DOHH2 (cell line): Measurements from ENCODE around the gene LDLRAD4.

Experiments
- H3F3A ChIP-seq: fragments of 200-600 bp; sonication (generic), shearing (Covaris generic); 2 replicates; pipeline ENCODE4 v1.6.0; 2016; ENCODE audit warnings: antibody characterized with exemption, mild to moderate bottlenecking; ENCODE audit not compliant: control insufficient read depth, insufficient read depth
- H3K27ac ChIP-seq: fragments of 200-600 bp; sonication (generic); 2 replicates; pipeline ENCODE4 v1.5.1; 2014; ENCODE audit warnings: low read depth, mild to moderate bottlenecking, low read length, moderate library complexity
- H3K27me3 ChIP-seq: fragments of 200-600 bp; sonication (generic); 2 replicates; pipeline ENCODE4 v1.6.1; 2014; ENCODE audit warnings: mild to moderate bottlenecking, low read length, mixed read lengths; ENCODE audit not compliant: control insufficient read depth
- H3K36me3 ChIP-seq: fragments of 200-600 bp; sonication (generic); 2 replicates; pipeline ENCODE4 v1.6.1; 2014; ENCODE audit warnings: mild to moderate bottlenecking, low read length, moderate library complexity, mixed read lengths; ENCODE audit not compliant: control insufficient read depth
- H3K4me1 ChIP-seq: fragments of 200-600 bp; sonication (generic); 2 replicates; pipeline ENCODE4 v1.6.1; 2014; ENCODE audit warnings: mild to moderate bottlenecking, low read length, mixed read lengths; ENCODE audit not compliant: control insufficient read depth
- H3K4me2 ChIP-seq: fragments of 200-600 bp; sonication (generic); 2 replicates; pipeline ENCODE4 v1.6.0; 2014; ENCODE audit warnings: mild to moderate bottlenecking, low read length, moderate library complexity
- H3K4me3 ChIP-seq: fragments of 200-600 bp; sonication (generic); 2 replicates; pipeline ENCODE4 v1.5.1; 2014; ENCODE audit warnings: mild to moderate bottlenecking, low read length, mixed read lengths
- H3K79me2 ChIP-seq: fragments of 200-600 bp; sonication (generic); 2 replicates; pipeline ENCODE4 v1.6.1; 2014; ENCODE audit warnings: mild to moderate bottlenecking, low read length, mixed read lengths; ENCODE audit not compliant: control insufficient read depth
- H3K9me2 ChIP-seq: fragments of 200-600 bp; sonication (generic); replicated peaks from 2 replicates; pipeline ENCODE4 v1.6.1; 2014; ENCODE audit warnings: mild to moderate bottlenecking, low read length, mixed read lengths; ENCODE audit not compliant: control insufficient read depth
- H3K9me3 ChIP-seq: fragments of 200-600 bp; sonication (generic); 2 replicates; pipeline ENCODE4 v1.6.1; 2014; ENCODE audit warnings: antibody characterized with exemption, low read length, mixed read lengths; ENCODE audit not compliant: control insufficient read depth, insufficient read depth
- H4K20me1 ChIP-seq: fragments of 200-600 bp; sonication (generic); 2 replicates; pipeline ENCODE4 v1.6.0; 2014; ENCODE audit warnings: low read depth, mild to moderate bottlenecking, antibody characterized with exemption, low read length, moderate library complexity; ENCODE audit not compliant: control insufficient read depth, insufficient read depth
- EZH2phosphoT487 ChIP-seq: fragments of 200-600 bp; sonication (generic); IDR thresholded peaks from 2 replicates; pipeline ENCODE4 v1.6.1; 2017; ENCODE audit warnings: borderline replicate concordance, mild to moderate bottlenecking, antibody characterized with exemption, low read length, moderate library complexity, mixed read lengths
- TF ChIP-seq, protein P1 (sequence below): fragments of 200-600 bp; sonication (generic); IDR thresholded peaks from one replicate; pipeline ENCODE4 v1.5.1; 2014; ENCODE audit warnings: antibody characterized with exemption, mild to moderate bottlenecking, low read depth, low read length; ENCODE audit not compliant: poor library complexity, severe bottlenecking

Gene LDLRAD4

DNA sequence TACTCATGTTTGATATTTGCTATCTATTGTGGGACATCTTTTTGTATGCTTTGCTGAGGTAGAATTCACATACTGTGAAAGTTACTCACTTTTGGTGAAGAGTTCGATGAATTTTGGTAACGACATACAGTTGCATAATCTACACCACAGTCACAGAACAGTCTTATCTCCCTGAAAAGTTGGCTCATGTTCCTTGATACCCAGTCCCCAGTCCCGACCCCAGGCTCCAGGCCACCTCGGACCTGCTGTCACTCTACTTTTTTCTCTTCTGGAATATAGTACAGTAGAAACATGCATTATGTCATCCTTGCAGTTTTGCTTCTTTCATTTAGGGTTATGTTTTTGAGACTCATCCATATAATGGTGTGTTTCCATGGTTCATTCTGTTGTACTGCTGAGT lies 316.1 kb downstream of the LDLRAD4 start:
- H3K4me1 ChIP-seq = peaks cover 35% of the 10 kb centered on the region
- H3K27ac ChIP-seq = no peak overlapping the region
- H3K9me3 ChIP-seq = no peaks in the 10 kb centered on the region
- H4K20me1 ChIP-seq = no peaks in the 10 kb centered on the region
- H3K36me3 ChIP-seq = no peaks in the 10 kb centered on the region
- no peaks in the 10 kb centered on the region for H3K79me2 ChIP-seq
- H3K4me2 ChIP-seq = no peak overlapping the region
- no peak overlapping the region for H3K4me3 ChIP-seq
- H3K27me3 ChIP-seq = 0 out of 2 replicates have a peak, but pooled peaks cover 2% of the 10 kb centered on the region
- TF ChIP-seq, protein P1, sequence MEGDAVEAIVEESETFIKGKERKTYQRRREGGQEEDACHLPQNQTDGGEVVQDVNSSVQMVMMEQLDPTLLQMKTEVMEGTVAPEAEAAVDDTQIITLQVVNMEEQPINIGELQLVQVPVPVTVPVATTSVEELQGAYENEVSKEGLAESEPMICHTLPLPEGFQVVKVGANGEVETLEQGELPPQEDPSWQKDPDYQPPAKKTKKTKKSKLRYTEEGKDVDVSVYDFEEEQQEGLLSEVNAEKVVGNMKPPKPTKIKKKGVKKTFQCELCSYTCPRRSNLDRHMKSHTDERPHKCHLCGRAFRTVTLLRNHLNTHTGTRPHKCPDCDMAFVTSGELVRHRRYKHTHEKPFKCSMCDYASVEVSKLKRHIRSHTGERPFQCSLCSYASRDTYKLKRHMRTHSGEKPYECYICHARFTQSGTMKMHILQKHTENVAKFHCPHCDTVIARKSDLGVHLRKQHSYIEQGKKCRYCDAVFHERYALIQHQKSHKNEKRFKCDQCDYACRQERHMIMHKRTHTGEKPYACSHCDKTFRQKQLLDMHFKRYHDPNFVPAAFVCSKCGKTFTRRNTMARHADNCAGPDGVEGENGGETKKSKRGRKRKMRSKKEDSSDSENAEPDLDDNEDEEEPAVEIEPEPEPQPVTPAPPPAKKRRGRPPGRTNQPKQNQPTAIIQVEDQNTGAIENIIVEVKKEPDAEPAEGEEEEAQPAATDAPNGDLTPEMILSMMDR = no peak
- TF ChIP-seq EZH2phosphoT487 = no peak
- peaks cover 5% of the 10 kb centered on the region; the same call in 1 of the 2 replicates for H3F3A ChIP-seq
- no peaks in the 10 kb centered on the region for H3K9me2 ChIP-seq

DNA sequence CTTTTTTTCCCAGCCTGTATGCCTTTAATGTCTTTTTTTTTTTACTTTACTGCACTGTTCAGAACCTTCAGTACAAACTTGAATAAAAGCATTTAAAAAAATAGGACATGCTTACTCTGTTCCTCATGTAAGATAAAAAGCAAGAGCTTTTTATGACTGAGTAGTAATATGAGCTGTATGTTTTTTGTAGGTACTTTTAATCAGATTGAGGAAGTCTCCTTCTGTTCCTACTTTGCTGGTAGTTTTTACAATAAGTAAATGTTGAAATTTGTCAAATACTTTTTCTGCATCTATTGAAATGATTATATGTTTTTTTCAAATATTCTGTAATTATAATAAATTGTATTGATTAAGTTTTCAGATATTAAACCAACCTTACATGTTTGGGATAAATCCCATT lies 318.0 kb downstream of the LDLRAD4 start:
- no peak for TF ChIP-seq EZH2phosphoT487
- H3K4me1 ChIP-seq = peaks cover 46% of the 10 kb centered on the region
- peak overlapping the region; percentile 17; the same call in 1 of the 2 replicates for H3K4me3 ChIP-seq
- H3K79me2 ChIP-seq = no peaks in the 10 kb centered on the region
- peak overlapping the region; percentile 60 for H3K4me2 ChIP-seq
- no peaks in the 10 kb centered on the region for H4K20me1 ChIP-seq
- H3K9me3 ChIP-seq = no peaks in the 10 kb centered on the region
- H3K27me3 ChIP-seq = no peaks in the 10 kb centered on the region
- H3F3A ChIP-seq = peaks cover 5% of the 10 kb centered on the region; the same call in 1 of the 2 replicates
- no peaks in the 10 kb centered on the region for H3K36me3 ChIP-seq
- no peaks in the 10 kb centered on the region for H3K9me2 ChIP-seq
- H3K27ac ChIP-seq = no peak overlapping the region

DNA sequence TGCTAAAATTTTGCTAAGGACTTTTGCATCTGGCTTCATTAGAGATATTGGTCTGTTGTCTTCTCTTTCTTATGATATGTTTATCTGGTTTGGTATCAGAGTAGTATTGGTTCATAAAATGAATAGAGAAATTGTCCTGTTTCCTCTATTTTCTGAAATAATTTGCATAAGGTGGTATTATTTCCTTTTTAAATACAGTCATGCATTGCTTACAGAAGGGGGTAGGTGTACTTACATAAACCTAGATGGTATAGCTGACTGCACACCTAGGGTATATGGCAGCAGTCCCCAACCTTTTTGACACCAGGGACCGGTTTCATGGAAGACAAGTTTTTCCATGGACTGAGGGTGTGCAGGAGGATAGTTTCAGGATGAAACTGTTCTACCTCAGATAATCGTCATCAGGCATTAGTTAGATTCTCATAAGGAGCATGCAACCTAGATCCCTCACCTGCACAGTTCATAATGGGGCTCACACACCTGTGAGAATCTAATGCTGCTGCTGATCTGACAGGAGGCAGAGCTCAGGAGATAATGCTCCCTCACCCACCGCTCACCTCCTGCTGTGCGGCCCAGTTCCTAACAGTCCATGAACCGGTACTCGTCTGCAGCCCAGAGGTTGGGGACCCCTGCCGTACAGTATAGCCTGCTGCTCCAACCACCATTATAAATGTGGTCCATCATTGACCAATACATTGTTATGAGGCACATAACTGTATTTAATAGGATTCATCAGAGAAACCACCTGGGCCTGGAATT lies 318.6 kb downstream of the LDLRAD4 start:
- no peaks in the 10 kb centered on the region for H4K20me1 ChIP-seq
- H3K4me3 ChIP-seq = peak overlapping the region; percentile 17
- peaks cover 5% of the 10 kb centered on the region; the same call in 1 of the 2 replicates for H3F3A ChIP-seq
- TF ChIP-seq, protein P1 = no peak
- TF ChIP-seq EZH2phosphoT487 = no peak
- no peaks in the 10 kb centered on the region for H3K36me3 ChIP-seq
- peaks cover 46% of the 10 kb centered on the region for H3K4me1 ChIP-seq
- H3K27me3 ChIP-seq = no peaks in the 10 kb centered on the region
- H3K4me2 ChIP-seq = peak overlapping the region; percentile 60
- H3K27ac ChIP-seq = no peak overlapping the region
- no peaks in the 10 kb centered on the region for H3K9me2 ChIP-seq
- H3K9me3 ChIP-seq = no peaks in the 10 kb centered on the region
- H3K79me2 ChIP-seq = no peaks in the 10 kb centered on the region

DNA sequence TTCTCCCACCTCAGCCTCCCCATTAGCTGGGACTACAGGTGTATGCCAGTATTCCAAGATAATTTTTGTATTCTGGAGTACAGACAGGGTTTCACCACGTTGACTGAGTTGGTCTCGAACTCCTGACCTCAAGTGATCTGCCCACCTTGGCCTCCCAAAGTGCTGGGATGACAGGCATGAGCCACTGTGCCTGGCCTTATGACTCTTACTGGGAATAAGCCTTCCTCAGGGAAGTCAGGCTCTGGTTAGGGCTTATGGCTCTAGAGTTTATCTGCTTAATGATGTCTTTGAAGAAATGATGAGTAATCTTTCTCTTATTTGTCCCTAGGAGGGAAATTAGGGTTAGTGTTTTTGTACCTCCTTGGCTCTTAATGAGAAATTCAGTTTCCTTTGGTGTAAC lies 320.1 kb downstream of the LDLRAD4 start:
- no peaks in the 10 kb centered on the region for H3K27me3 ChIP-seq
- H3K36me3 ChIP-seq = no peaks in the 10 kb centered on the region
- no peaks in the 10 kb centered on the region for H3K79me2 ChIP-seq
- TF ChIP-seq, protein P1 = no peak
- no peak for TF ChIP-seq EZH2phosphoT487
- no peaks in the 10 kb centered on the region for H3K9me3 ChIP-seq
- H3K27ac ChIP-seq = peak overlapping the region; percentile 64
- no peaks in the 10 kb centered on the region for H3K9me2 ChIP-seq
- H3K4me1 ChIP-seq = peaks cover 46% of the 10 kb centered on the region
- no peaks in the 10 kb centered on the region for H4K20me1 ChIP-seq
- H3K4me2 ChIP-seq = peak overlapping the region; percentile 73
- peak overlapping the region; percentile 55 for H3K4me3 ChIP-seq
- H3F3A ChIP-seq = peaks cover 5% of the 10 kb centered on the region; the same call in 1 of the 2 replicates
